NCI-H187 treated with DMSO at 0.1 percent for 48 hours (cell line): ENCODE data around the gene ANO2.

Experiments
- DNase-seq: peaks from one replicate; lab custom pipeline; 2025; lab: John Stamatoyannopoulos, UW

ANO2 gene

GRCh38 chr12:5623411-5623810 lies 321.6 kb downstream of the ANO2 start:
- DNase-seq, result no peak

GRCh38 chr12:5622280-5622679 lies 322.8 kb downstream of the ANO2 start:
- no peak for DNase-seq

- DNase-seq, result no peak
Measured at GRCh38 chr12:5621329-5621728, 323.7 kb downstream of the ANO2 start.

GRCh38 chr12:5620896-5621295 lies 324.2 kb downstream of the ANO2 start:
- DNase-seq, result no peak

GRCh38 chr12:5619628-5620027 lies 325.4 kb downstream of the ANO2 start:
- no peak for DNase-seq

GRCh38 chr12:5616854-5617253 lies 328.2 kb downstream of the ANO2 start:
- DNase-seq, result no peak

- no peak for DNase-seq
Measured at GRCh38 chr12:5615760-5616159, 329.3 kb downstream of the ANO2 start.

GRCh38 chr12:5614256-5614655 lies 330.8 kb downstream of the ANO2 start:
- no peak for DNase-seq

GRCh38 chr12:5612556-5613410 lies 332.3 kb downstream of the ANO2 start:
- no peak for DNase-seq

- no peak for DNase-seq
Measured at GRCh38 chr12:5611162-5611561, 333.9 kb downstream of the ANO2 start.

- no peak for DNase-seq
Measured at GRCh38 chr12:5599378-5599777, 345.7 kb downstream of the ANO2 start.

- no peak for DNase-seq
Measured at GRCh38 chr12:5593998-5594397, 351.1 kb downstream of the ANO2 start.

GRCh38 chr12:5593086-5593485 lies 352.0 kb downstream of the ANO2 start:
- DNase-seq, result no peak

GRCh38 chr12:5592310-5592709 lies 352.7 kb downstream of the ANO2 start:
- no peak for DNase-seq

- DNase-seq, result no peak
Measured at GRCh38 chr12:5590316-5590715, 354.7 kb downstream of the ANO2 start.

- no peak for DNase-seq
Measured at GRCh38 chr12:5589054-5589453, 356.0 kb downstream of the ANO2 start.

GRCh38 chr12:5588591-5588990 lies 356.5 kb downstream of the ANO2 start:
- no peak for DNase-seq

- no peak for DNase-seq
Measured at GRCh38 chr12:5588176-5588575, 356.9 kb downstream of the ANO2 start.

GRCh38 chr12:5587711-5588121 lies 357.3 kb downstream of the ANO2 start:
- no peak for DNase-seq

- DNase-seq, result no peak
Measured at GRCh38 chr12:5586201-5586600, 358.9 kb downstream of the ANO2 start.

- DNase-seq, result no peak
Measured at GRCh38 chr12:5585178-5585577, 359.9 kb downstream of the ANO2 start.

GRCh38 chr12:5584412-5585175 lies 360.5 kb downstream of the ANO2 start:
- DNase-seq, result no peak

- no peak for DNase-seq
Measured at GRCh38 chr12:5582541-5582940, 362.5 kb downstream of the ANO2 start.
